GM19463 (cell line): Measurements from ENCODE around the gene UROS.

Experiments
- ATAC-seq: cut with Tn5 transposase; IDR thresholded peaks from one replicate; pipeline ENCODE4 v1.9.1; 2021; ENCODE audit warnings: mild to moderate bottlenecking, moderate library complexity; ENCODE audit not compliant: unreplicated experiment

UROS gene

GRCh38 chr10:125838802-125839575 is 15.9 kb upstream of the UROS start:
- ATAC-seq, result no peak

- no peak for ATAC-seq
These were observed 13.7 kb upstream of the UROS start for GRCh38 chr10:125836746-125837145.

GRCh38 chr10:125828311-125828710 is 5.3 kb upstream of the UROS start:
- ATAC-seq, result no peak

GRCh38 chr10:125827133-125827532 is 4.1 kb upstream of the UROS start:
- ATAC-seq, result no peak

GRCh38 chr10:125824736-125825135 is 1.7 kb upstream of the UROS start:
- no peak for ATAC-seq

GRCh38 chr10:125823663-125824251 is 699 bp upstream of the UROS start:
- peak; percentile 1 for ATAC-seq

- peak; percentile 52 for ATAC-seq
These were observed 2.4 kb downstream of the UROS start for GRCh38 chr10:125820701-125821100.

- ATAC-seq, result no peak
These were observed 5.6 kb downstream of the UROS start for GRCh38 chr10:125817337-125817946.

- no peak for ATAC-seq
These were observed 6.5 kb downstream of the UROS start for GRCh38 chr10:125816548-125816947.

GRCh38 chr10:125815764-125816163 is 7.3 kb downstream of the UROS start:
- ATAC-seq, result no peak

GRCh38 chr10:125812128-125812750 is 10.8 kb downstream of the UROS start:
- no peak for ATAC-seq

- no peak for ATAC-seq
These were observed 11.8 kb downstream of the UROS start for GRCh38 chr10:125811251-125811650.

- ATAC-seq, result no peak
These were observed 15.0 kb downstream of the UROS start for GRCh38 chr10:125808047-125808446.

- ATAC-seq, result no peak
These were observed 20.3 kb downstream of the UROS start for GRCh38 chr10:125802739-125803138.

GRCh38 chr10:125802131-125802530 is 20.9 kb downstream of the UROS start:
- ATAC-seq, result no peak

- no peak for ATAC-seq
These were observed 21.5 kb downstream of the UROS start for GRCh38 chr10:125801574-125801973.

GRCh38 chr10:125799451-125800182 is 23.4 kb downstream of the UROS start:
- no peak for ATAC-seq

GRCh38 chr10:125797994-125798662 is 24.9 kb downstream of the UROS start:
- no peak for ATAC-seq

GRCh38 chr10:125797424-125797823 is 25.6 kb downstream of the UROS start:
- ATAC-seq, result no peak

GRCh38 chr10:125795637-125796190 is 27.3 kb downstream of the UROS start:
- ATAC-seq, result no peak
